Renal cortical epithelial cell (primary cell): Measurements from ENCODE around the gene RAD18. TPM values are rescaled to one million over a fixed set of nuclear protein-coding genes. Genes with fewer than 3 reads are reported as not detected.

Source experiments
- DNase-seq: peaks from one replicate; pipeline ENCODE4 v3.0.0-alpha.2; 2011; ENCODE audit warnings: low read depth
- total RNA-seq: library from RNA; depleted of rRNA; stranded (reverse); fragments of >200 nt; gene quantifications from 2 replicates; pipeline ENCODE4 v1.2.3, GENCODE V29; 2014

RAD18 gene
- total RNA-seq, 1 donor from 2014 or later = 10.9 TPM

GRCh38 chr3:8837162-8837561, 126.1 kb downstream of the RAD18 start:
- peak; percentile 87 for DNase-seq

- no peak for DNase-seq
These were observed 127.2 kb downstream of the RAD18 start for GRCh38 chr3:8836096-8836495.

DNA sequence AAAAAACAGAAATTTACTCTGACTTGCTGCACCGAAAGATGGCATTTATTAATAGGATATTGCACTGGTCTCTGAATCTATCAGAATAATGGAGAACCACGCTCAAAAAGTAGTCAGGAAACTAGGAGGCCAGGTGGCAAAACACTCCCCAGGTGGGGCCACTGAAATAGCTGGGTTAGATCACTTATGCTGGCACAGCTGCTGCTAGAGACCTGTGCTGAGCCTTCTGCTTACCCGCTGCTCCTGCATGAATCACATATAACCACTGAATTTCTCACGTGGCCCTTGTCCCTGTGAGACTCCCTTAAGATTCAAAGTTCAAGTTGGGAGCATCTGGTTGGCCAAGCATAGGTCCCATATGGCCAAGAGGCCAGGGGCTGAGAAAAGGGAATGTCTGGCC, 127.9 kb downstream of the RAD18 start:
- no peak for DNase-seq

DNA sequence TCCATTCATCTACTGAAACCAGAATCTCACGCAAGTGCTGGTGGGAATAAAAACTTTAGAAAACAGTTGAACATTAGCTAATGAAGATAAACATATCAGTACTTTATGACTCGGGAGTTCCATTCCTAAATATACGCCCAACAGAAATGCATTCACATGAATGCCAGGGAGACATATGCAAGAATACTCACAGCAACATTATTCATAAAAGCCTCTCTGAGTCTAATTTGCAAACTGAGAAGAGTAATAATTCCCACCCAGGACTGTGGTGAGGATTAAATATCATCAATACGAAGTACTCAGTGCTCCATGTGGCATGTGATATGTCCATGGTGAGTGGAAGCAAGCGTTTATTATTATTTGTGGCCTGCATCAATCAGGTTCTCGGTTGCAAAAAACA, 128.3 kb downstream of the RAD18 start:
- DNase-seq = no peak

- no peak for DNase-seq
These were observed 135.6 kb downstream of the RAD18 start for GRCh38 chr3:8827641-8828040.

Other genes starting within 250 kb of the RAD18 start
- not detected in 2 replicates for gene CAV3, start 229.7 kb downstream of the RAD18 start, total RNA-seq
- 1.2 and 6.9 TPM in 2 replicates for gene OXTR, start 193.9 kb downstream of the RAD18 start, total RNA-seq